Gastroesophageal sphincter (tissue), 3 donors: ENCODE measurements around the gene NREP.

Experiments
- CTCF ChIP-seq, 4 experiments: fragments of 200-600 bp in 2 of 4; fragments of 450-650 bp in 2 of 4; sonication (generic) in 1 of 4; IDR thresholded peaks; one replicate each; pipeline ENCODE4 v1.5.1; 2017 to 2019; ENCODE audit warnings: antibody characterized with exemption in 4 of 4, mild to moderate bottlenecking in 2 of 4, moderate library complexity in 2 of 4
- EP300 ChIP-seq: sonication (generic); formaldehyde crosslinking; IDR thresholded peaks from one replicate; pipeline ENCODE4 v1.6.1; 2017; ENCODE audit warnings: antibody characterized with exemption, mild to moderate bottlenecking
- POLR2A ChIP-seq, 2 donors: fragments of 450-650 bp; IDR thresholded peaks; one replicate each; pipeline ENCODE4 v1.6.1; 2017; ENCODE audit warnings: antibody characterized with exemption in 2 of 2, mild to moderate bottlenecking in 2 of 2, moderate library complexity in 1 of 2
- POLR2AphosphoS5 ChIP-seq: sonication (generic); formaldehyde crosslinking; IDR thresholded peaks from one replicate; pipeline ENCODE4 v1.6.1; 2017; ENCODE audit warnings: antibody characterized with exemption

- TF ChIP-seq POLR2A (IDR thresholded peaks at IDR 0.05) (no peak), CTCF (IDR thresholded peaks at IDR 0.05) (no peak), POLR2AphosphoS5 (no peak), EP300 (no peak)
Measured at GRCh38 chr5:111722140-111722539, 34.9 kb downstream of the NREP start.
